ENCODE results near the gene FEM1A. TPM values are rescaled to one million over a fixed set of nuclear protein-coding genes. Genes with fewer than 3 reads are reported as not detected.

The FEM1A gene
- total and polyA plus RNA-seq, 2 of the 8 experiments (the other 6 are each of a cell fraction or from before 2014, with no cell fraction given): 6.7 to 16.1 TPM

GRCh38 chr19:4816950-4817278 lies 25.4 kb downstream of the FEM1A start:
- FAIRE-seq (no peak), DNase-seq (ENCODE audit: low read depth in 1 of 2, low spot score in 2 of 2) (no peak)
- no peak overlapping the region for H4K5ac ChIP-seq (ENCODE audit: insufficient read length, low read depth, low read length)
- no peaks in the 10 kb centered on the region for H3K23me2 ChIP-seq (ENCODE audit: low read depth, low read length)
- 0 out of 2 replicates have a peak overlapping the region, but pooled peaks have one; percentile 1 for H2AFZ ChIP-seq (ENCODE audit: low read length)
- ChIA-PET POLR2A (ENCODE audit: partially characterized antibody) (interaction anchor here (0.6 kb wide), 1 partner anchor 51 kb away, joined by 4 read pairs; the partner anchor contains the start of gene PLIN3), CTCF (ENCODE audit: partially characterized antibody) (interaction anchor here (0.5 to 10.0 kb wide), 10 partner anchors 7 to 214 kb away, joined by 3 to 71 read pairs (median 4); no protein-coding TSS in a partner anchor)
- H3K14ac ChIP-seq (ENCODE audit: insufficient read length): no peak overlapping the region
- H2BK5ac ChIP-seq (ENCODE audit: low read depth, low read length): no peak overlapping the region
- H4K91ac ChIP-seq (replicated peaks; ENCODE audit: insufficient read length, low read length): peak overlapping the region; percentile 8
- peak overlapping the region; percentile 93; the same call in 1 of the 2 replicates for H2BK12ac ChIP-seq (ENCODE audit: low read depth, low read length)
- H3K18ac ChIP-seq (ENCODE audit: extremely low read depth, low read length): no peak overlapping the region
- H3K23ac ChIP-seq (ENCODE audit: insufficient read length): no peak overlapping the region
- H3K79me2 ChIP-seq (ENCODE audit: control insufficient read depth in 1 of 2, insufficient read depth in 2 of 2, low read length in 2 of 2): no peaks in the 10 kb centered on the region
- H3K9ac ChIP-seq (replicated peaks in 1 of 4; ENCODE audit: extremely low read depth in 1 of 4, low read depth in 3 of 4, low read length in 3 of 4): no peak overlapping the region
- peaks cover 2 to 4% of the 10 kb centered on the region in 2 experiments; a peak in 2 of 4 replicates for H3K9me3 ChIP-seq (ENCODE audit: insufficient read depth in 2 of 2, low read depth in 1 of 2, low read length in 1 of 2)
- H3K27me3 ChIP-seq (replicated peaks in 1 of 4; ENCODE audit: control insufficient read depth in 3 of 4, extremely low read depth in 1 of 4, insufficient read depth in 3 of 4, low read length in 3 of 4): peaks cover 0 to 14% (median 12%) of the 10 kb centered on the region in 4 experiments; a peak in 6 of 7 replicates
- no peak overlapping the region for H3K4ac ChIP-seq (replicated peaks; ENCODE audit: insufficient read length, low read depth, low read length)
- no peaks in the 10 kb centered on the region for H3K36me3 ChIP-seq (ENCODE audit: control insufficient read depth in 2 of 4, insufficient read depth in 4 of 4, low read length in 3 of 4)
- H2BK120ac ChIP-seq (replicated peaks; ENCODE audit: low read depth, low read length): no peak overlapping the region
- WGBS, 2 experiments (ENCODE audit: extremely low coverage in 1 of 2, insufficient coverage in 1 of 2, insufficient read length in 1 of 2, insufficient replicate concordance in 2 of 2, low coverage in 1 of 2, low lambda C conversion rate in 2 of 2, missing lambda C conversion rate in 1 of 2): 97% methylated on average over 13 of the region's 16 CpGs; no CpG with 5 or more reads in 1 of the 2 experiments
- no peak overlapping the region; the same call in 1 of the 2 replicates for H2AK5ac ChIP-seq (ENCODE audit: low read depth, low read length)
- no peak overlapping the region for H2BK20ac ChIP-seq (ENCODE audit: low read length)
- H4K8ac ChIP-seq (ENCODE audit: extremely low read depth, insufficient read depth, low read length): 0 out of 2 replicates have a peak overlapping the region, but pooled peaks have one; percentile 41
- no peak overlapping the region for H3K4me2 ChIP-seq (ENCODE audit: insufficient read depth in 1 of 2, low read depth in 2 of 2, low read length in 2 of 2)
- TF ChIP-seq YY1 (IDR thresholded peaks at IDR 0.05; ENCODE audit: low read depth, low read length) (no peak), JUN (IDR thresholded peaks at IDR 0.05; ENCODE audit: low read depth, low read length) (no peak), RNF2 (IDR thresholded peaks at IDR 0.05; ENCODE audit: borderline replicate concordance, low read depth, low read length, missing control alignments, poor library complexity, severe bottlenecking) (no peak), POLR2A (IDR thresholded peaks at IDR 0.05; ENCODE audit: control extremely low read depth in 1 of 2, low read depth in 2 of 2, low read length in 2 of 2) (no peak), CREB1 (IDR thresholded peaks at IDR 0.05) (no peak), CBX8 (IDR thresholded peaks at IDR 0.05; ENCODE audit: borderline replicate concordance, low read depth, low read length) (no peak)
- no peaks in the 10 kb centered on the region for H3K79me1 ChIP-seq (ENCODE audit: low read depth, low read length)
- H3K27ac ChIP-seq (ENCODE audit: low read depth, low read length): no peak overlapping the region
- H2BK15ac ChIP-seq (ENCODE audit: low read length): no peak overlapping the region
- no peak overlapping the region for H3K56ac ChIP-seq (replicated peaks; ENCODE audit: insufficient read length, low read depth, low read length)
- H4K20me1 ChIP-seq (replicated peaks in 1 of 2; ENCODE audit: control insufficient read depth in 1 of 2, insufficient read depth in 2 of 2, low read length in 2 of 2): no peaks in the 10 kb centered on the region
- no peaks in the 10 kb centered on the region; a peak in 1 of 7 replicates for H3K4me1 ChIP-seq (replicated peaks in 1 of 4; ENCODE audit: control insufficient read depth in 3 of 4, insufficient read depth in 4 of 4, low read length in 3 of 4)
- H3K4me3 ChIP-seq (ENCODE audit: extremely low read depth in 1 of 4, insufficient read depth in 2 of 4, low read depth in 3 of 4, low read length in 4 of 4): no peak overlapping the region

Measured in H1 (cell line).